Skin of body (tissue), 2 donors: ENCODE measurements around the gene GPC1. TPM values are rescaled to one million over a fixed set of nuclear protein-coding genes. Genes with fewer than 3 reads are reported as not detected.

Source experiments
- DNase-seq: peaks from one replicate; lab custom pipeline; 2025; lab: John Stamatoyannopoulos, UW
- total RNA-seq: library from RNA; depleted of rRNA; stranded (reverse); fragments of >200 nt; gene quantifications from one replicate; pipeline ENCODE4 v1.2.3, GENCODE V29; 2014

The GPC1 gene
- total RNA-seq, 1 donor from 2014 or later, result 25.4 TPM

GRCh38 chr2:240456447-240457222 lies 21.2 kb downstream of the GPC1 start:
- DNase-seq, result no peak

DNA sequence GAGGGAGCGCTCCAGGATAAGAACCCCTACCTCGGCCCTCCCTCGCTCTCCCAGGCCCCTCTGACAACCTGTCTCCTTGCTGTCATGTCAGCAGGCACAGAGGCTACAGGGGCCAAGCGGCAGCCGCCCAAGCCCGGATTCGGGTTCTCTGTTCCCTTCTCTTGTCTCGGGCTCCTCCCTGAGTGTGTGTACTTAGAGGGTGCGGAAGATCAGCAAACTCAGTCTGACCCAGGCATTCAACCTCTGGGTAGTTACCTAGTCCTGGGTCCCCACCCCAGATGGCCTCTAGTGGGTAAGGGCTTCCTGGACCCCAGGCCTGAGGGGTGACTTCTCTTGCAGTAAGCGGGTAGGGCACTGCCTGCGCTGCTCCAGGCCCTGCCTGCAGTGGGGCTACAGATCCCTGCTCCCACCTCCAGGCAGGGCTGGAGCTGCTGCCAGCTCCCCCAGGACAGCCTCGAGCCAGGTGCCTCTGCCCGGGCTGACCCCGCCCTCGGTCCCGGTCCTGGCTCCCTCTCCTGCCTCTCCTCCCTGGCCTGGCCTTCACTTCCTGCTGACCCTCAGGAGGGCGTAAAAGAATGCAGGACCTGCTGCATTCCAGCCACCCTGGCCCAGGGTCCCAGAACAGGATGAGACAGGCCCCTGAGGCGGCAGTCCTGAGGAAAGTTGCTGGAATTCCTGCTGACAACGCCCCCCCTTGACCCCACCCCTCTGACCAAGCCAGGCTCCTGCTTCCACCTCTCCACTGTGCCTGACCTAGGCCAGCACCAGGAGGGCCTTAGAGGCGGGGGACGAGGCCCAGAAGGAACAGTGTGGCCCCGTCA lies 22.0 kb downstream of the GPC1 start:
- no peak for DNase-seq

DNA sequence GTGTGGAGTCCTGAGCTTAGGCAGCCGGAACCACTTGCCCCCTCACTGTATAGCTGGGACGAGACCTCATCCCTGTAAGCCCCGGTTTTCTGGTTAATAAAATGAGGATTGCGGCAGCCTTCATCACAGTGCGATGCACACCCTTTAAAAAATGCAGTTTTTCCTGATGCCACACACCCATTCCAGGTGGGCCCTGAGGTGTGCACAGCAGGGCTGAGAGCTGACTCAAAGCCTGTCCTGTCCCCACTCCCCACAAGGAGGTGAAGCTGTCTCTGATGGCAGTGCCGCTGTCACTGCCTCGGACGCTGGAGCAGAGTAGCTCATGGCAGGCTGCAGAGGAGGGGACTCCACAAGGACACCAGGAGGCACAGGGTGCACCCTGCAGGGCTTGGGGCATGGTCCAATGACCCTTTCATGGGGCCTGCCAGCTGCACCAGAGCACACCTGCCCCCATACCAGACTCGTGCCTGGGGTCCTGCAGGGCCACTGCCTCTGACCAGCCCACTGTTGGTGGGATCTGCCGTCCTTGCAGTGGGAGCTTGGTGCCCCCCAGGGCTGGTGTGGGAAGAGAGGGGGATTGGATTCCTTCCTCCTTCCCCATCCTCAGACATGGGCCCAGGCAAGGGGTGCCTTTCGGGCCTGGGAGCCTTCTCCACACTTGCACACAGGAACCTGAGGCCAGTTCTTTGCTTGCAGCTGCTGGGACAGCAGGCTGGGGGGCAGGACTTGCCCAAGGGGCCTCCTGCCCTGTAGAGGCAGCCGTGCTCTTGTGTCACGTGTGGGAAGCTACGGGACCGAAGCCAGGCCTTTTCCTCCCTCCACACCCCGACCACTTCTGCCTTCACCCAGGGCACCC lies 22.8 kb downstream of the GPC1 start:
- DNase-seq, result no peak

DNA sequence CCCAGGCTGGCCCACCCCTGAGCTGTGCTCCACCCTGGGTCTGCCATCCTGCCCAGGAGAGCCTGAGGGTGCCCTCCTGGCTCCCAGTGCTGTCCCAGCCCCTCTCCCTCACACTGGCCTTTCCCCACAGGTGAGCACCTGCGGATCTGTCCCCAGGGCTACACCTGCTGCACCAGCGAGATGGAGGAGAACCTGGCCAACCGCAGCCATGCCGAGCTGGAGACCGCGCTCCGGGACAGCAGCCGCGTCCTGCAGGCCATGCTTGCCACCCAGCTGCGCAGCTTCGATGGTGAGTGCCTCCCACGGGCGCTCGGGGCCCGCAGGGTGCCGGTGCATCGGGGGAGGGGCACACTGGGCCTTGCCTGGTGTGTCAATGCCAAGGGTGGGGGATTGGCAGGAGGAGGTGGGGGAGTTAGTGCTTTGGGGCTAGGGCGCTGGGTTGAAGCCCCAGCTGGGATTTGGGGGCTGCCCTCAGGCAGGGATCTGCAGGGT lies 23.5 kb downstream of the GPC1 start:
- DNase-seq, result no peak

DNA sequence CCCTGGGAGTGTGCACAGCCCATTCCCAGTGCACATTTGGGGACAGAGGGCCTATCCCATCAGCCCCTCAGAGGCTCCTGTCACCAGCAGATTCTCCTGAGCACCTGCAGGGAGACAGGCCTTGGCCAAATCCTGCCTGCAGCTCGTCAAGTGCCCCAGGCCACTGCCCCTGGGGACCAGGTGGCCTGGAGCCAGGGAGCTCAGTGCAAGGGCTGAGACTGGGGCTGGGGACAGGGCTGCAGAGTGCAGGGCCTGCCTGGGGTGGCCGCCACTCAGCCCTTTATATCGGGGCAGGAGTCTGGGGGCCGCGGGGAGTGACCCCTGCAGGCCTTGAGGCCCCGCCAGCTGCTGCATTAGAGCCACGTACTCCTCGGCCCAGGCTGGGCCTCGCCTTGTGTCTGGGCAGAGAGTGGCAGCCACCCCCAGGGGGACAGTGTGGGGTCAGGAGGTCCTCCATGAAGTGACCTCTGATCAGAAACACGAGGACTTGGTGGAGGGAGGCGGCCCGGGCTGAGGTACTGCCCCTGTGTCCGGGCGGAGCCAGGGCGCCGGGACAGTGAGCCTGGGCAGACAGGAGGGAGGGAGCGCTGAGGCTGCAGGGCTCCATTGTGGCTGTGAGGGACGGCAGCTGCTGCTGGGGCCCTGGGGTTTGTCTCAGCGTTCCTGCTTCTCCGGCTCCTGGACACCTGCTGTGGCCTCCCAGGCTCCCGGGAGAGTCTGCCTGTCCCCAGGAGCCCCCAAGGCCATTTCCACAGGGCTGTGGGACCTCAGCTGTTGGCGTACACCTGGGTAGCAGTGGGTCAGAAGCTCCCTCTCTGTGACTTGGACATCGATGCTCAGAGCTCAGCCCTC lies 24.2 kb downstream of the GPC1 start:
- no peak for DNase-seq

- DNase-seq, result no peak
These were observed 24.8 kb downstream of the GPC1 start for GRCh38 chr2:240460253-240460711.

GRCh38 chr2:240460781-240461431 lies 25.4 kb downstream of the GPC1 start:
- no peak for DNase-seq

DNA sequence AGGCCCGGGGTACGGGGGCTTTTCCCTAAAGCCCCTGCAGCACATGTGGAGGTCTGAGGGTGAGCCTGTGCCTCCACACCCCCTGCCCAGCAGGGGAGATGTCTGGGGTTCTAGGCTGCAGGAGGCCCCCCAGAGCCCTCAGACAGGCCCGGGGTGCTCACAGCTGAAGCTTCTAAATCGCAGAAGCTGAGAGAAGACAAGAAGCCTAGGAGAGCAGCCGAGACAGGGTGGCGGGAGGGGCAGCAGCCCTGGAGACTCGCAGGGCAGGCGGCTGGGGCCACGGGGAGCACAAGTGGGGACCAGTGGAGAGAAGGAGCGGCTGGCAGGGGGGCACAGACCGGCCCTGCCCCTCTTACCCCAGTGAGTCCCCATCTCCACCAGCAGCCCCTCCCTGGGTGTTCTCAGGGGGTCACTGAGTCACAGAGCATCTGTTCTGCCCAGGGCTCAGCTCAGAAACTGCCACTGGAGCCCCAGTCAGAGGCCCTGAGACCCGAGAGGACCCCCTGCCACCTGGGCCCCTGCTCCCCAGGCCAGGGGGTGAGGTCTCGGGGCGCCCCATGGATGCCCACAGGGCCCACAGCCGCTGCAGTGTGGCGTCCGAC lies 26.1 kb downstream of the GPC1 start:
- no peak for DNase-seq

DNA sequence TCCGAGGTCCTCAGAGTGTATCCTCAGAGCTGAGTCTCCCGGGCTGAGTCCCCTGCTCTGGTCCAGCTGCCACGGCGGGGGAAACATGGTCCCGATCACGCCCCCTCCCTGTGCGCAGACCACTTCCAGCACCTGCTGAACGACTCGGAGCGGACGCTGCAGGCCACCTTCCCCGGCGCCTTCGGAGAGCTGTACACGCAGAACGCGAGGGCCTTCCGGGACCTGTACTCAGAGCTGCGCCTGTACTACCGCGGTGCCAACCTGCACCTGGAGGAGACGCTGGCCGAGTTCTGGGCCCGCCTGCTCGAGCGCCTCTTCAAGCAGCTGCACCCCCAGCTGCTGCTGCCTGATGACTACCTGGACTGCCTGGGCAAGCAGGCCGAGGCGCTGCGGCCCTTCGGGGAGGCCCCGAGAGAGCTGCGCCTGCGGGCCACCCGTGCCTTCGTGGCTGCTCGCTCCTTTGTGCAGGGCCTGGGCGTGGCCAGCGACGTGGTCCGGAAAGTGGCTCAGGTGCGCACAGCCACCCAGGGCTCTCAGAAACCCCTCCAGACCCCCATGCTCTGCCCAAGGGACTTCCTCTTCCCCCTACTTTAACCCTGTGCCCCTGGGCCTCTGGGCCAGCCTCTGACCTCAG lies 26.7 kb downstream of the GPC1 start:
- no peak for DNase-seq

- DNase-seq, result no peak
These were observed 27.3 kb downstream of the GPC1 start for GRCh38 chr2:240462707-240463273.

- no peak for DNase-seq
These were observed 27.9 kb downstream of the GPC1 start for GRCh38 chr2:240463274-240463865.

GRCh38 chr2:240463866-240464481 lies 28.5 kb downstream of the GPC1 start:
- DNase-seq, result no peak

DNA sequence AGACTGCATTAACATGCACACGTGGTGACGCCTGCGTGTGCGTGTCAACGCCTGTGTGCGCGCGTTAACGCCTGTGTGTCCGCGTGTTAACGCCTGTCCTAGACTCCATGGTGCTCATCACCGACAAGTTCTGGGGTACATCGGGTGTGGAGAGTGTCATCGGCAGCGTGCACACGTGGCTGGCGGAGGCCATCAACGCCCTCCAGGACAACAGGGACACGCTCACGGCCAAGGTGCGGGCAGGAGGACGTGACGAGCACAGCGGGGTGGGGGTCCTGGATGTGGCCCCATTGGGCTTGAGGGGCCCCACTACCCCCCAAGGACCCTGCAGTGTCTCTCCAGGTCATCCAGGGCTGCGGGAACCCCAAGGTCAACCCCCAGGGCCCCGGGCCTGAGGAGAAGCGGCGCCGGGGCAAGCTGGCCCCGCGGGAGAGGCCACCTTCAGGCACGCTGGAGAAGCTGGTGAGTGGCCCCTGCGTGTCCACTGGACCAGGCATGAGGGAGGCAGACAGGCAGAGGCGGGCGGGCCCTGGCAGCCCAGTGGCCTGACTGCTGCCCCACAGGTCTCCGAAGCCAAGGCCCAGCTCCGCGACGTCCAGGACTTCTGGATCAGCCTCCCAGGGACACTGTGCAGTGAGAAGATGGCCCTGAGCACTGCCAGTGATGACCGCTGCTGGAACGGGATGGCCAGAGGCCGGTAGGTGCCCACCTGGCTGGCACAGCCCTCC lies 29.2 kb downstream of the GPC1 start:
- no peak for DNase-seq

DNA sequence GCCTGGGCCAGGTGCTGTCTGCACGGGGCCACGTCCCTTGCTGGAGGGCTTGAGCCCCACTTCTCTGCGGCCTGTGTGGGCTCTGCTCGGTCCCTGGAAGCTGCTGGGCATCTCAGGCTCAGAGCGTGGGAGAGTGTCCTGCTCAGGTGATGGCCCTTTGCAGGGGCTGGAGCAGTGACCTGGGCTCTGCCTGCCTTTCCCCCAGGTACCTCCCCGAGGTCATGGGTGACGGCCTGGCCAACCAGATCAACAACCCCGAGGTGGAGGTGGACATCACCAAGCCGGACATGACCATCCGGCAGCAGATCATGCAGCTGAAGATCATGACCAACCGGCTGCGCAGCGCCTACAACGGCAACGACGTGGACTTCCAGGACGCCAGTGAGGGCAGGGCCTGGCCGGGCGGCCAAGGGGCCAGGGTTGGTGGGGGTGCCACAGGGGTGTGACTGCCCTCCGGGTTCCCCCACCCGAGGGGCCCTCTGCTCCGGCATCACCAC lies 29.9 kb downstream of the GPC1 start:
- no peak for DNase-seq

DNA sequence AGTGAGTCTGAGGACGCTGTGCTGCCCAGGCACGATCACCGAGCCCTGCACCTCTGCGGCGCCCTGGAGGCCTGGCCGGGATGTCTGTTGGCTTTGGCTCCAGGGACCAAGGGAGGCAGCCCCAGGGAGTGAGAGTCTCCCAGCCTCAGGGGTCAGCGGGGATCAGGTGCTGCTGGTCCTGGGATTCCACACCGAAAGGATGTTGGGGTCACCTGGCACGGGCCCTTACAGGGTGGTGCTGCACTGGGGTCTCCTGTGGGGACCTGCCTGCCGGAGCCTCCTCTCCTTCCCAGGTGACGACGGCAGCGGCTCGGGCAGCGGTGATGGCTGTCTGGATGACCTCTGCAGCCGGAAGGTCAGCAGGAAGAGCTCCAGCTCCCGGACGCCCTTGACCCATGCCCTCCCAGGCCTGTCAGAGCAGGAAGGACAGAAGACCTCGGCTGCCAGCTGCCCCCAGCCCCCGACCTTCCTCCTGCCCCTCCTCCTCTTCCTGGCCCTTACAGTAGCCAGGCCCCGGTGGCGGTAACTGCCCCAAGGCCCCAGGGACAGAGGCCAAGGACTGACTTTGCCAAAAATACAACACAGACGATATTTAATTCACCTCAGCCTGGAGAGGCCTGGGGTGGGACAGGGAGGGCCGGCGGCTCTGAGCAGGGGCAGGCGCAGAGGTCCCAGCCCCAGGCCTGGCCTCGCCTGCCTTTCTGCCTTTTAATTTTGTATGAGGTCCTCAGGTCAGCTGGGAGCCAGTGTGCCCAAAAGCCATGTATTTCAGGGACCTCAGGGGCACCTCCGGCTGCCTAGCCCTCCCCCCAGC lies 30.5 kb downstream of the GPC1 start:
- no peak for DNase-seq

GRCh38 chr2:240466579-240467148 lies 31.2 kb downstream of the GPC1 start:
- DNase-seq, result no peak
